ENCODE results near the gene MNS1. TPM values are rescaled to one million over a fixed set of nuclear protein-coding genes. Genes with fewer than 3 reads are reported as not detected.
"Not testable (repeated sequence)": the region's sequence is repeated elsewhere in the genome, so short reads cannot be mapped to it uniquely, and the experiment has no call there.

The MNS1 gene
- total RNA-seq, 1 donor from 2014 or later = 0.86 TPM

GRCh38 chr15:56411122-56411749, 53.7 kb downstream of the MNS1 start:
- Mint-ChIP-seq H3K27me3 (ENCODE audit: low read depth, unreplicated experiment) (no peaks in the 10 kb centered on the region), H3K9me3 (ENCODE audit: unreplicated experiment) (peaks cover 1% of the 10 kb centered on the region), H3K27ac (ENCODE audit: unreplicated experiment) (no peak overlapping the region), H3K4me3 (ENCODE audit: unreplicated experiment) (no peak overlapping the region), H3K36me3 (ENCODE audit: low read depth, unreplicated experiment) (peaks cover 7% of the 10 kb centered on the region), H3K4me1 (ENCODE audit: low read depth, unreplicated experiment) (peaks cover 7% of the 10 kb centered on the region)
- no peak overlapping the region for H2AFZ ChIP-seq (ENCODE audit: low read depth, low read length)
- H3K79me2 ChIP-seq (ENCODE audit: insufficient read depth, low read length) = no peaks in the 10 kb centered on the region
- no peak overlapping the region for H3K27ac ChIP-seq (ENCODE audit: low read depth, low read length)
- DNase-seq (ENCODE audit: low read depth) (no peak), FAIRE-seq (no peak)
- no peak overlapping the region for H3K4me3 ChIP-seq (ENCODE audit: insufficient read depth, low read depth, low read length)
- H3K4me1 ChIP-seq (ENCODE audit: insufficient read depth, low read length) = no peaks in the 10 kb centered on the region
- H3K9ac ChIP-seq (ENCODE audit: low read length) = no peak overlapping the region
- H3K9me3 ChIP-seq (ENCODE audit: insufficient read depth, low read depth, low read length) = no peaks in the 10 kb centered on the region
- no peak overlapping the region for H3K4me2 ChIP-seq (ENCODE audit: low read length)
- H3K27me3 ChIP-seq (ENCODE audit: insufficient read depth, low read length) = no peaks in the 10 kb centered on the region
- no peaks in the 10 kb centered on the region for H3K36me3 ChIP-seq (ENCODE audit: insufficient read depth, low read length)
- no peaks in the 10 kb centered on the region for H4K20me1 ChIP-seq (ENCODE audit: insufficient read depth, low read length)
- TF ChIP-seq CTCF (IDR thresholded peaks at IDR 0.05; ENCODE audit: insufficient read depth, low read depth, low read length) (no peak), EZH2 (IDR thresholded peaks at IDR 0.05; ENCODE audit: insufficient read depth, low read length) (no peak)

- H3K27me3 ChIP-seq (ENCODE audit: insufficient read depth, low read length) = no peaks in the 10 kb centered on the region
- H3K9me3 ChIP-seq (ENCODE audit: insufficient read depth, low read depth, low read length) = no peaks in the 10 kb centered on the region
- Mint-ChIP-seq H3K9me3 (ENCODE audit: unreplicated experiment) (peaks cover 1% of the 10 kb centered on the region), H3K4me1 (ENCODE audit: low read depth, unreplicated experiment) (peaks cover 7% of the 10 kb centered on the region), H3K36me3 (ENCODE audit: low read depth, unreplicated experiment) (peaks cover 7% of the 10 kb centered on the region), H3K27ac (ENCODE audit: unreplicated experiment) (peak overlapping the region; percentile 44), H3K27me3 (ENCODE audit: low read depth, unreplicated experiment) (no peaks in the 10 kb centered on the region), H3K4me3 (ENCODE audit: unreplicated experiment) (no peak overlapping the region)
- H3K4me1 ChIP-seq (ENCODE audit: insufficient read depth, low read length) = no peaks in the 10 kb centered on the region
- no peak overlapping the region for H3K4me2 ChIP-seq (ENCODE audit: low read length)
- FAIRE-seq (no peak), DNase-seq (ENCODE audit: low read depth) (no peak)
- H3K4me3 ChIP-seq (ENCODE audit: insufficient read depth, low read depth, low read length) = no peak overlapping the region
- no peak overlapping the region for H2AFZ ChIP-seq (ENCODE audit: low read depth, low read length)
- H3K79me2 ChIP-seq (ENCODE audit: insufficient read depth, low read length) = no peaks in the 10 kb centered on the region
- no peaks in the 10 kb centered on the region for H4K20me1 ChIP-seq (ENCODE audit: insufficient read depth, low read length)
- H3K27ac ChIP-seq (ENCODE audit: low read depth, low read length) = no peak overlapping the region
- no peaks in the 10 kb centered on the region for H3K36me3 ChIP-seq (ENCODE audit: insufficient read depth, low read length)
- H3K9ac ChIP-seq (ENCODE audit: low read length) = no peak overlapping the region
- no peak for TF ChIP-seq EZH2 (IDR thresholded peaks at IDR 0.05; ENCODE audit: insufficient read depth, low read length)
- TF ChIP-seq CTCF (IDR thresholded peaks at IDR 0.05; ENCODE audit: insufficient read depth, low read depth, low read length) = no peak
These were observed 54.2 kb downstream of the MNS1 start for GRCh38 chr15:56410721-56411120.

- FAIRE-seq; H2AFZ ChIP-seq (ENCODE audit: low read depth, low read length); H3K4me1 Mint-ChIP-seq (ENCODE audit: low read depth, unreplicated experiment): not testable (repeated sequence)
These were observed 65.7 kb downstream of the MNS1 start for GRCh38 chr15:56399209-56399608.

GRCh38 chr15:56397325-56397724, 67.6 kb downstream of the MNS1 start:
- not testable (repeated sequence) for H4K20me1 ChIP-seq (ENCODE audit: insufficient read depth, low read length); H3K27ac Mint-ChIP-seq (ENCODE audit: unreplicated experiment); H3K27me3 Mint-ChIP-seq (ENCODE audit: low read depth, unreplicated experiment); H3K79me2 ChIP-seq (ENCODE audit: insufficient read depth, low read length); DNase-seq (ENCODE audit: low read depth); H2AFZ ChIP-seq (ENCODE audit: low read depth, low read length); H3K36me3 Mint-ChIP-seq (ENCODE audit: low read depth, unreplicated experiment); H3K4me1 ChIP-seq (ENCODE audit: insufficient read depth, low read length); H3K4me1 Mint-ChIP-seq (ENCODE audit: low read depth, unreplicated experiment); H3K9ac ChIP-seq (ENCODE audit: low read length); H3K36me3 ChIP-seq (ENCODE audit: insufficient read depth, low read length); H3K27me3 ChIP-seq (ENCODE audit: insufficient read depth, low read length); H3K4me2 ChIP-seq (ENCODE audit: low read length); FAIRE-seq; H3K9me3 ChIP-seq (ENCODE audit: insufficient read depth, low read depth, low read length); H3K4me3 ChIP-seq (ENCODE audit: insufficient read depth, low read depth, low read length); H3K4me3 Mint-ChIP-seq (ENCODE audit: unreplicated experiment); H3K27ac ChIP-seq (ENCODE audit: low read depth, low read length)
- peaks cover 16% of the 10 kb centered on the region for H3K9me3 Mint-ChIP-seq (ENCODE audit: unreplicated experiment)

More at GRCh38 chr15:56399209-56399608, 65.7 kb downstream of the MNS1 start:
- H3K9ac ChIP-seq (ENCODE audit: low read length); H3K27me3 Mint-ChIP-seq (ENCODE audit: low read depth, unreplicated experiment); H3K9me3 ChIP-seq (ENCODE audit: insufficient read depth, low read depth, low read length); H3K27ac ChIP-seq (ENCODE audit: low read depth, low read length); H3K27me3 ChIP-seq (ENCODE audit: insufficient read depth, low read length); DNase-seq (ENCODE audit: low read depth); H3K4me3 ChIP-seq (ENCODE audit: insufficient read depth, low read depth, low read length); H3K4me1 ChIP-seq (ENCODE audit: insufficient read depth, low read length); H3K79me2 ChIP-seq (ENCODE audit: insufficient read depth, low read length); H3K4me2 ChIP-seq (ENCODE audit: low read length); H3K36me3 Mint-ChIP-seq (ENCODE audit: low read depth, unreplicated experiment); H4K20me1 ChIP-seq (ENCODE audit: insufficient read depth, low read length); H3K36me3 ChIP-seq (ENCODE audit: insufficient read depth, low read length); H3K27ac Mint-ChIP-seq (ENCODE audit: unreplicated experiment); H3K4me3 Mint-ChIP-seq (ENCODE audit: unreplicated experiment): not testable (repeated sequence)
- peaks cover 23% of the 10 kb centered on the region for H3K9me3 Mint-ChIP-seq (ENCODE audit: unreplicated experiment)
